CD4-positive, alpha-beta T cell (primary cell): ENCODE results near the gene SPINT4. TPM values are rescaled to one million over a fixed set of nuclear protein-coding genes. Genes with fewer than 3 reads are reported as not detected.

Source experiments
- ATAC-seq: fragments of 200-7000 bp; cut with Tn5 transposase; one replicate; pipeline ENCODE4 v1.10.0; 2022; ENCODE audit warnings: mild to moderate bottlenecking; ENCODE audit not compliant: poor library complexity
- CTCF ChIA-PET: fragments of 350-600 bp; sonication (Branson Sonifier 250); formaldehyde crosslinking; loops from one replicate; lab custom pipeline; 2021; ENCODE audit warnings: antibody characterized with exemption, inconsistent platforms; lab: Charles Lee
- POLR2A ChIA-PET: fragments of 350-600 bp; sonication (Branson Sonifier 250); formaldehyde crosslinking; loops from one replicate; lab custom pipeline; 2021; ENCODE audit warnings: antibody characterized with exemption, inconsistent platforms; lab: Charles Lee
- DNase-seq, 14 experiments: peaks; one replicate each; pipeline ENCODE4 v3.0.0-alpha.2; 2013 to 2020; ENCODE audit warnings: mixed read lengths in 2 of 14
- H3K27ac ChIP-seq, 2 donors: one replicate each; pipeline versions ENCODE4 v1.5.1 to v1.7.0; 2013; ENCODE audit warnings: low read length in 2 of 2, low read depth in 1 of 2, mild to moderate bottlenecking in 1 of 2
- H3K27me3 ChIP-seq, 2 experiments: 1 replicate in 1 of 2; 2 replicates in 1 of 2; pipeline versions ENCODE4 v1.6.1 to v1.7.0; 2013; ENCODE audit warnings: low read length in 2 of 2, control low read depth in 1 of 2, mild to moderate bottlenecking in 1 of 2, moderate library complexity in 1 of 2; ENCODE audit not compliant: insufficient read depth in 2 of 2, control insufficient read depth in 1 of 2
- H3K36me3 ChIP-seq: one replicate; pipeline ENCODE4 v1.6.1; 2013; ENCODE audit warnings: low read length, control low read depth; ENCODE audit not compliant: insufficient read depth
- H3K4me1 ChIP-seq: one replicate; pipeline ENCODE4 v1.6.1; 2013; ENCODE audit warnings: low read length, control low read depth; ENCODE audit not compliant: insufficient read depth
- H3K4me3 ChIP-seq: one replicate; pipeline ENCODE4 v1.5.1; 2013; ENCODE audit warnings: mild to moderate bottlenecking, low read length, moderate library complexity
- H3K9me3 ChIP-seq, 2 experiments: 1 replicate in 1 of 2; 2 replicates in 1 of 2; pipeline versions ENCODE4 v1.6.1 to v1.7.0; 2013; ENCODE audit warnings: low read length in 2 of 2, mild to moderate bottlenecking in 2 of 2, control low read depth in 1 of 2, moderate library complexity in 1 of 2; ENCODE audit not compliant: control insufficient read depth in 1 of 2, insufficient read depth in 1 of 2
- H3K27ac Mint-ChIP-seq: one replicate; pipeline ENCODE4 v1.8.0; 2020; ENCODE audit warnings: mixed read lengths
- H3K27me3 Mint-ChIP-seq: one replicate; pipeline ENCODE4 v1.8.0; 2021; ENCODE audit warnings: mixed read lengths
- H3K36me3 Mint-ChIP-seq: one replicate; pipeline ENCODE4 v1.8.0; 2021; ENCODE audit warnings: low read depth, mixed read lengths
- H3K4me1 Mint-ChIP-seq: one replicate; pipeline ENCODE4 v1.8.0; 2021; ENCODE audit warnings: low read depth, mixed read lengths
- H3K4me3 Mint-ChIP-seq: one replicate; pipeline ENCODE4 v1.8.0; 2020; ENCODE audit warnings: mild to moderate bottlenecking, mixed read lengths
- H3K9me3 Mint-ChIP-seq: one replicate; pipeline ENCODE4 v1.8.0; 2020; ENCODE audit warnings: mixed read lengths
- CTCF ChIP-seq: fragments of 200-600 bp; IDR thresholded peaks from one replicate; pipeline ENCODE4 v1.8.0; 2022; ENCODE audit warnings: antibody characterized with exemption, mild to moderate bottlenecking
- intact Hi-C, 2 experiments: fragments of 100-400 bp; cut with DNase I in 1 of 2; cut with micrococcal nuclease in 1 of 2; formaldehyde crosslinking; loops; one replicate each; pipeline versions ENCODE4 v1.15.1 to v1.9.0; 2023 to 2025; cut with DNase I, micrococcal nuclease
- microRNA-seq: library from miRNA; unstranded; fragments of <30 nt; microRNA quantifications from one replicate; pipeline ENCODE4 v1.2.0, GENCODE V29; 2021; ENCODE audit warnings: borderline microRNAs expressed, borderline replicate concordance
- total RNA-seq, 174 experiments: library from RNA in 2 of 174; stranded (reverse) in 2 of 174; gene quantifications; one replicate each; pipeline ENCODE4 v1.2.3 and lab custom pipeline; 2021 to 2026

Gene SPINT4
- total RNA-seq, 2 experiments from 2014 or later, result not detected

- H3K4me1 Mint-ChIP-seq, result peaks cover 5% of the 10 kb centered on the region
- H3K36me3 Mint-ChIP-seq, result no peaks in the 10 kb centered on the region
- H3K4me3 Mint-ChIP-seq, result no peak overlapping the region
- ChIA-PET POLR2A (no interaction called here), CTCF (no interaction called here)
- H3K27me3 Mint-ChIP-seq, result peaks cover 26% of the 10 kb centered on the region
- intact Hi-C loops, result no loop called here
- ATAC-seq, result no peak
- Histone ChIP-seq H3K27me3 (peaks cover 8 to 12% of the 10 kb centered on the region in 2 experiments), H3K36me3 (no peaks in the 10 kb centered on the region), H3K27ac (no peak overlapping the region), H3K9me3 (no peaks in the 10 kb centered on the region), H3K4me3 (no peak overlapping the region), H3K4me1 (peaks cover 5% of the 10 kb centered on the region)
- no peak for TF ChIP-seq CTCF
- H3K9me3 Mint-ChIP-seq, result no peaks in the 10 kb centered on the region
- no peak overlapping the region for H3K27ac Mint-ChIP-seq
- no peak for DNase-seq
These were observed 53.3 kb downstream of the SPINT4 start for GRCh38 chr20:45775411-45775810.

Small RNAs within 50 kb of the gene (microRNA-seq; reads per million reads assigned to microRNA genes)
- not detected for gene MIR3617

Other genes starting within 250 kb of the SPINT4 start
- gene SPINT3, start 206.7 kb upstream of the SPINT4 start, total RNA-seq, result not detected
- not detected for gene WFDC6, start 182.9 kb upstream of the SPINT4 start, total RNA-seq
- not detected for gene EPPIN, start 174.9 kb upstream of the SPINT4 start, total RNA-seq
- gene WFDC8, start 143.1 kb upstream of the SPINT4 start, total RNA-seq, result not detected
- not detected for gene WFDC10A, start 92.6 kb upstream of the SPINT4 start, total RNA-seq
- gene WFDC9, start 91.1 kb upstream of the SPINT4 start, total RNA-seq, result not detected
- not detected for gene WFDC11, start 52.1 kb upstream of the SPINT4 start, total RNA-seq
- gene WFDC13, start 20.3 kb upstream of the SPINT4 start, total RNA-seq, result not detected
- gene WFDC10B, start 17.3 kb upstream of the SPINT4 start, total RNA-seq, result not detected
- gene WFDC3, start 69.5 kb downstream of the SPINT4 start, total RNA-seq, result not detected
- 10 to 100 TPM in 1 of 2 experiments, 1 to 10 TPM in 1; 9.3 to 10.4 TPM for gene DNTTIP1, start 69.6 kb downstream of the SPINT4 start, total RNA-seq
- under 1 TPM; 0.52 to 0.64 TPM for gene UBE2C, start 90.3 kb downstream of the SPINT4 start, total RNA-seq
- 1 to 10 TPM; 1.2 to 1.5 TPM for gene TNNC2, start 105.0 kb downstream of the SPINT4 start, total RNA-seq
- under 1 TPM; 0.36 to 0.89 TPM for gene SNX21, start 111.5 kb downstream of the SPINT4 start, total RNA-seq
- 10 to 100 TPM; 19.1 to 19.9 TPM for gene ACOT8, start 135.0 kb downstream of the SPINT4 start, total RNA-seq
- gene ZSWIM3, start 135.3 kb downstream of the SPINT4 start, total RNA-seq, result under 1 TPM; 0.36 to 0.44 TPM
- gene ZSWIM1, start 158.9 kb downstream of the SPINT4 start, total RNA-seq, result 10 to 100 TPM in 1 of 2 experiments, 1 to 10 TPM in 1; 9.3 to 10.7 TPM
- 1 to 10 TPM in 1 of 2 experiments, under 1 TPM in 1; 0.49 to 1.3 TPM for gene SPATA25, start 165.3 kb downstream of the SPINT4 start, total RNA-seq
- 1 to 10 TPM; 1.5 to 2.5 TPM for gene NEURL2, start 168.9 kb downstream of the SPINT4 start, total RNA-seq
- gene CTSA, start 169.0 kb downstream of the SPINT4 start, total RNA-seq, result 10 to 100 TPM; 40.3 to 42.6 TPM
- gene PLTP, start 189.8 kb downstream of the SPINT4 start, total RNA-seq, result not detected
- 100 to 1,000 TPM; 100 TPM for gene PCIF1, start 212.3 kb downstream of the SPINT4 start, total RNA-seq
- 10 to 100 TPM; 67.3 to 74.6 TPM for gene ZNF335, start 249.9 kb downstream of the SPINT4 start, total RNA-seq